Neural progenitor cell (in vitro differentiated cells): Measurements from ENCODE around the gene USP13.

Source experiments
- EZH2 ChIP-seq: fragments of 200-600 bp; sonication (generic); IDR thresholded peaks from 2 replicates; pipeline ENCODE4 v1.6.1; 2017; ENCODE audit warnings: antibody characterized with exemption, mild to moderate bottlenecking, moderate library complexity
- EZH2phosphoT487 ChIP-seq: fragments of 200-600 bp; sonication (generic); IDR thresholded peaks from 2 replicates; pipeline ENCODE4 v1.6.1; 2017; ENCODE audit warnings: antibody characterized with exemption
- TF ChIP-seq, protein P1 (sequence below): fragments of 200-600 bp; sonication (generic); IDR thresholded peaks from 2 replicates; pipeline ENCODE4 v1.5.1; 2017; ENCODE audit warnings: antibody characterized with exemption, mild to moderate bottlenecking

DNA sequence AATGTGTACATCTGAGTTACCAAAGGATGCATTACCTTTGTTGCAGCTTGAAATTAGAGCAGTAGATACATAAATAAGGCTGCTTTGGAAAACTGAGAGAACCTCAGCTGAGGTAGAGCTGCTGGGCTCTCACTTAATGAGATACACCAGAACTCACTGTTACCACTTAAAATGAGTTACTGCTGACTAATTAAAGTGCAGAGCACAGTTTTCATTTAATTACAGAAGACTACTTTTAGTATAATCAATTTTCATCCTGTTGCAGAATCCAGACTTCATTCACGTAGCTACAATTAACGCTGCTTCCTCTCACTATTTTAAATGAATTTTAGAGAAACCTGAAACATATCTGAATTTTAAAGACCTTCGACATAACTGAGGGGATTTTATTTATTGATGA lies 169.5 kb downstream of the USP13 start:
- TF ChIP-seq, protein P1, sequence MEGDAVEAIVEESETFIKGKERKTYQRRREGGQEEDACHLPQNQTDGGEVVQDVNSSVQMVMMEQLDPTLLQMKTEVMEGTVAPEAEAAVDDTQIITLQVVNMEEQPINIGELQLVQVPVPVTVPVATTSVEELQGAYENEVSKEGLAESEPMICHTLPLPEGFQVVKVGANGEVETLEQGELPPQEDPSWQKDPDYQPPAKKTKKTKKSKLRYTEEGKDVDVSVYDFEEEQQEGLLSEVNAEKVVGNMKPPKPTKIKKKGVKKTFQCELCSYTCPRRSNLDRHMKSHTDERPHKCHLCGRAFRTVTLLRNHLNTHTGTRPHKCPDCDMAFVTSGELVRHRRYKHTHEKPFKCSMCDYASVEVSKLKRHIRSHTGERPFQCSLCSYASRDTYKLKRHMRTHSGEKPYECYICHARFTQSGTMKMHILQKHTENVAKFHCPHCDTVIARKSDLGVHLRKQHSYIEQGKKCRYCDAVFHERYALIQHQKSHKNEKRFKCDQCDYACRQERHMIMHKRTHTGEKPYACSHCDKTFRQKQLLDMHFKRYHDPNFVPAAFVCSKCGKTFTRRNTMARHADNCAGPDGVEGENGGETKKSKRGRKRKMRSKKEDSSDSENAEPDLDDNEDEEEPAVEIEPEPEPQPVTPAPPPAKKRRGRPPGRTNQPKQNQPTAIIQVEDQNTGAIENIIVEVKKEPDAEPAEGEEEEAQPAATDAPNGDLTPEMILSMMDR: no peak
- no peak for TF ChIP-seq EZH2
- TF ChIP-seq EZH2phosphoT487: no peak
